IMR-90 (cell line): ENCODE data around the gene PTGES3L.

Experiments
- BHLHE40 ChIP-seq: fragments of 150-350 bp; IDR thresholded peaks from 2 replicates; pipeline ENCODE4 v1.6.1; 2016; ENCODE audit warnings: mild to moderate bottlenecking, low read depth, low read length
- CTCF ChIP-seq: conservative IDR thresholded peaks from 2 replicates; pipeline ENCODE4 v1.5.1; 2012; ENCODE audit warnings: mild to moderate bottlenecking, low read depth, low read length, improper control_type of control experiment
- POLR2A ChIP-seq: IDR thresholded peaks from 2 replicates; pipeline ENCODE4 v1.6.1; 2012; ENCODE audit warnings: mild to moderate bottlenecking, low read depth, low read length
- SMC3 ChIP-seq: fragments of 150-350 bp; IDR thresholded peaks from 2 replicates; pipeline ENCODE4 v1.6.1; 2016; ENCODE audit warnings: low read depth, mild to moderate bottlenecking, antibody characterized with exemption, low read length, moderate library complexity

- TF ChIP-seq CTCF = no peak
- no peak for TF ChIP-seq SMC3
- TF ChIP-seq POLR2A = no peak
- TF ChIP-seq BHLHE40 = no peak
Observed at GRCh38 chr17:42944211-42944610, 35.7 kb downstream of the PTGES3L start.
